Occipital lobe (tissue), 2 donors: ENCODE results near the gene NR3C1. TPM values are rescaled to one million over a fixed set of nuclear protein-coding genes. Genes with fewer than 3 reads are reported as not detected.

Source experiments
- DNase-seq: peaks from one replicate; lab custom pipeline; 2025; lab: John Stamatoyannopoulos, UW
- total RNA-seq: library from RNA; depleted of rRNA; stranded (reverse); fragments of >200 nt; gene quantifications from one replicate; pipeline ENCODE4 v1.2.3, GENCODE V29; 2014

Gene NR3C1
- total RNA-seq, 1 donor from 2014 or later, result 27.1 TPM

DNA sequence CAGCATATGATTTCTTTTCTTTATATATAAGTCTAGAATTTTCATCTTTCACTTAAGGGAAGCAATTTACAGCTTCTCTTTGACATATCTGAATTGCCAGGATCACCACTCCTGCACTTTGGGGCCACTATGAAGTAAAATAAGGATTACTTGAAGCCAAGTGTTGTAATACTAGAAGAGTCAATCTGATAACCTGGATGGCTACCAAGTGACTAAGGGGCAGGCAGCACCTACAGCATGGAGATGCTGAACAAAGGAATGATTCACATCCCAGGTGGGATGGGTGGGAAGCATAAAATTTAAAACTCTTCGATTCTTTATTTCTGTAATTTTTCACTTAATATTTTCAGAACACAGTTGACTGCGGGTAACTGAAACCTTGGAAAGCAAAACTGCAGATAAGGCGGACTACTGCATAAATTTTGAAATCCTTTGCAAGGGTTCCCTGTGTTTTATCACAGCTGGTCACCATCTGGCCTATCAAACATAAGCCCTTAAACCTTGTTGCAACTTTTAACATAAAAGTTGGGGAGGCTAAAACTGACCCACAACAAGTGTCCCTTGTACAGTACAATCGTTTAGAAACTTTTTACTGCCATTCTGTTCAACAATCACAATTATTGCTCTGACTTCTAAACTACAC is 31.2 kb downstream of the NR3C1 start:
- DNase-seq, result no peak

DNA sequence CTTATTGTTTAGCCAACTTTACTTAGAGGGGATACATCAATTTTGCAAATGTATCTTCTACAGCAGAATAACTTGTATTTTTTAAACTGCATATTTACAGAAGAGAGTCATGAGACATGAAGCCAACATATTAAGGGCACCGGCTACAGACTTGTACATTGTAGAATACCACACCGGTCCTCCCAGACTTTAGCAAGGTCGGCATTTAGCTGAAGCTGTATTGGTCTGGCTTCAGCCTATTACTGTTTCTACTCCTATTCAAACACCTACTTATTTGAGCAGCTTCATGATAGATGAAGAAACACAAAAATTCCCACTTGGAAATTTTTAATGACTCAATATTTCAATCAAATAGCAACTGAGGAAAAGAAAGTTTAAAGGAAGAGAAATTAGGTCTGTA is 33.0 kb downstream of the NR3C1 start:
- no peak for DNase-seq

DNA sequence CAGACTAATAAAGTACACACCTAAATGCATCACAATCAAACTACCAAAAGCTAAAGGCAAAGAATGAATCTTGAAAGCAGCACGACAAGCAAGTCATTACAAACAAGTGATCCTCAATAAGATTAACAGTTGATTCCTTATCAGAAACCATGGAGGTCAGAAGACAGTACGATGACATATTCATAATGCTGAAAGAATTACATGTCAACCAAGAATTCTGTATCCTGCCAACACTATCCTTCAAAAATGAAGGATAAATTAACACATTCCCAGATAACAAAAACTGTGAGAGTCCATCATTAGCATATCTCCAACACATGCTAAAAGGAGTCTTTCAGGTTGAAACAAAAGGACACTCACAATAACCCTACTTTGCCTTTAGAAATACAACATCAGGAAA is 39.4 kb downstream of the NR3C1 start:
- DNase-seq, result no peak

DNA sequence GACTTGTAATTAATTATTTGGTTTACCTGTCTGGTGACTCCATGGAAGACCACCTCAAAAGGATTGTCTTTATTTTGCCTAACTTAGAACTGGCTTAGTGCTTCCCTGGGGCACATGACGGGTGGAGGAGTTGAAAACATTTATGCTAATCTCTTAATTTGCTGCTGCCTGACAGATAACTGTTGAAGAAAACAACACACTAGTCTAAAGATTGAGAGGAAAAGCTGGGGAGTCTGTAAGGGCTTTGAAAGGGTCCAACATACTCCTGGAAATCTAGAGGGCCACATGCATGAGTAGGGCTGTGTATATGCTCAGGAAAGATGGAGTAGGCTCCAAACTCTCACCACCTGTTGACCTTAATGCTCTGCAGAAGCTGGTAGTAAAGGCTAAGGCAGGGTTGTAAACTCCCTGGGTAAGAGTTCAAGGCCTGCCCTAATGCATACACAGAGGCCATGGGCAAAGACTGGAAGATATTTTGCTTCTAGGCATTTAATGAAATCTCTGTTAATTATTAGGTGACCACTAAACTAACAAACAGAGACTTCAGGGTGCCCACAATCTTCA is 40.7 kb downstream of the NR3C1 start:
- DNase-seq, result no peak

DNA sequence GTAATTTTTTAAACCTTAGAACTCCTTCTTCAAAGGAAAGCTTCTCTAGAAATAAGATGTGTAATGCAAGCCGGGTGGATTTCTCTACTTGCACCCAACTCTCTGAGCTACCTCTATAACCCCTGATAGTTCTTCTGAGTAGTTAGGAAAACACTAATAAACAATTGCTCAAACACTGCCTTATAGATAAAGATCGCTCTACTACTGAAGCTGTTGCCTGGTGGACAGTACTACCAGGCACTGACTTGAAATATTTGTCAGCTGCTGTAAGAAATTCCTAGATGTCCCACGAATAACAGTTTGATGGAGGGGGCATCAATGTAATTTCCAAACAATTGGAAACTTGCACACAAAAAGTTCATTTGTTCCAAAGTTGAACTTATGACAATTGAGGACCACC is 42.0 kb downstream of the NR3C1 start:
- no peak for DNase-seq

DNA sequence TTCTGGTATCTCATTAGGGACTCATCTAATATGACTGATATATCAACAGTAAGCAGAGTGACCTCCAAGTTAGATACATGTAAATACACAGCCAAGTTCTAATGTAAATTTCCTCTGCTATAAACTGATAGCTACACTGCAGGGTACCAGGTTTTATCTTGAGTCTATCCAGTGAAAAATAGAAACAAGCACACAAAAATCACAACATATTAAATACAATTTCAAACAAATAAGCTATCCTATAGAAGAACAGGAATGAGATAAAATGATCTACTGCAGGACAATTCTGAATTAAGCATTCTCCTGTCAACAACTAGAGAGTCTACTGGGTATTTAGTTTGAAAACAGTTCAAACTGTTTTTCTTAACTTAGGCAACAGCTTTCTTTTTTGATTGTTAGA is 42.7 kb downstream of the NR3C1 start:
- DNase-seq, result no peak

DNA sequence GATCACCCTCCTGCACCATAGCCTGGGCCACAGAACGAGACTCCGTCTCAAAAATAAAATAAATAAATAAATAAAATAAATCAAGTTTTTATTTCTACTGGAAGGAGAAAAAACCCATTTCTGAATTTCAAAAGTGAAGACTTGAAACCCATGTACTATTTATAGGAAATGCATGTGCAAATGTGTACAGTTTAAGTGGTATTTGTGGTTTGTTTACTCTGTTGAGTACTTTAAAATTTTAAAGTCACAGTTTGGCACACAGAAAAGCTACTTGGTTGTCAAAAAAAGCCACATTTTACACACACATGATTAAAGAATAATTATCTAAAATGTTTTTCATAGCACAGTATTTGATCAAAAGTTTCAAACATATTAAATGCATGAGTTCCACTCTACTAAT is 43.6 kb downstream of the NR3C1 start:
- DNase-seq, result no peak

DNA sequence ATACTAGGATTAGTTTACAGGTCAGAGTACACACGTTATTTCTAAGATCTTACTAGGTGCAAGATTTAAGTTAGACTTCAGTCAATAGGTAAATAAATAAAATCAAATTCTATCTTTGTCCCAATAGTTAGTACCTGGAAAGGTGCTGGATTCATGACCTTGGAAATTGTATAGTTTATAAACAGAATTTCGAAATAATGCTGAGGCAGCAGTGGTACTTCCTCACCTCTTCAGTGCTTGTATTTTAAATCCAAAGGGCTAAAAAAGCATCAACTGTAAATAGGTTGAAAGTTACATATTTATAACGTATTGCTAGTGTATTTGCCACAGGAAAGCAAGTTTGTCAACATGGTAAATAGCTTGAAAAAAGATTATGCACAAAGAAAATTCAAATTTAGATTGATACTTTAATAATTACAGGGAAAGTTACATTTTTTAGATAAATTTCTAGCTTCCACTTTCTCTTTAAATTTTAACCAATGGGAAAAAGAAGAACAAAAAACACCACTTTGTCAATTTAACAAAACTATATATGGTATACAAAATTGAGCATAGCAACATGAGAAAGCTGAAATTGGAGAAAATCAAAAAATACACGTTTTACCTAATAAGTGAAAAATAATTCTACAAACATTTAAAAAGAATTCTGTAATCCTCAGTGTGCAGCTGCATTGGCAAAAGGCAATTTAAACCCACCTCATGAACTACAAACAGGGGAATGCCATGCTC is 46.5 kb downstream of the NR3C1 start:
- no peak for DNase-seq

DNA sequence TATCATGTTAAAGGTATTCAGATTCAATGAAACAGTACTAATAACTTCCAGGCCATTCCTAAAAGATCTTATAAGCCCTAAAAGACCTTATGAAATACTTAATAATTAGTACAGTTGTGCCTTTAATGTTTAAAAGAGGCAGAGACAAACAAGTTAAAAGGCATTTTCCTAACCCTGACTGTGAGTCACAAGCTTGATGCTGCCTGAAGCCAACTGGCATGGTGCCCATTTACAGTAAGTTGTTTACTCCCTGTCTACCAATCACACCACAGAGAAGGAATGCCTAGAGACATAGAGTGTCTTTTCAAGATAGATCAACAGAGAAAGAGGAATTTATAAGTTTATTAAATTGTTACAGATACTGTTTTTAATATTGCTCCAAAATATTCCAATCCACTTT is 47.8 kb downstream of the NR3C1 start:
- DNase-seq, result peak; percentile 17

DNA sequence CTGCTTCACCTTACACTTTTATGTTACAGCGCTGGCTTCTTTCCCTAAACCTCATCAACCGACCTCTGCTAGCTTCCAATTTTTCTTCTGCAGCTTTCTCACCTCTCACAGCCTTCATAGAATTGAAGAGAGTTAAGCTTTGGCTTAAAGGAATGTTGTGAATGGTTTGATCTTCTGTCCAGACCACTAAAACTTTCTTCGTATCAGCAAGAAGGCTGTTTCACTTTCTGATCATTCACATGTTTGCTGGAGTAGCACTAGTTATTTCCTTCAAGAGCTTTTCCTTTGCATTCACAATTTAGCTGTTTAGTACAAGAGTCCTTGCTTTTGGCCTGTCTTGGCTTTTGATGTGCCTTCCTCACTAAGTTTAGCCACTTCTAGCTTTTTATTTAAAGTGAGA is 49.5 kb downstream of the NR3C1 start:
- DNase-seq, result no peak

DNA sequence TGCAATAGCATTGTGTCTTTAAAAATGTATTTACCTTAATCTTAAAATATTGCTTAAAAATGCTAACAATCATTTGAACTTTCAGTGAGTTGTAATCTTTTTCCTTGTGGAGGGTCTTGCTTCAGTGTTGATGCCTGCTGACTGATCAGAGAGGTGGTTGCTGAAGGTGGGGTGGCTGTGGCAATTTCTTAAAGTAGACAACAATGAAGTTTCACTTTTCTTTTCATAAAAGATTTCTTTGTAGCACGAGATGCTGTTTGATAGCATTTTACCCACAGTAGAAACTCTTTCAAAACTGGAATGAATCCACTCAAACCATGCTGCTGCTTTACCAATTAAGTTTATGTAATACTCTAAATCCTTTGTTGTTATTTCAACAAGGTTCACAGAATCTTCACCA is 50.8 kb downstream of the NR3C1 start:
- no peak for DNase-seq

DNA sequence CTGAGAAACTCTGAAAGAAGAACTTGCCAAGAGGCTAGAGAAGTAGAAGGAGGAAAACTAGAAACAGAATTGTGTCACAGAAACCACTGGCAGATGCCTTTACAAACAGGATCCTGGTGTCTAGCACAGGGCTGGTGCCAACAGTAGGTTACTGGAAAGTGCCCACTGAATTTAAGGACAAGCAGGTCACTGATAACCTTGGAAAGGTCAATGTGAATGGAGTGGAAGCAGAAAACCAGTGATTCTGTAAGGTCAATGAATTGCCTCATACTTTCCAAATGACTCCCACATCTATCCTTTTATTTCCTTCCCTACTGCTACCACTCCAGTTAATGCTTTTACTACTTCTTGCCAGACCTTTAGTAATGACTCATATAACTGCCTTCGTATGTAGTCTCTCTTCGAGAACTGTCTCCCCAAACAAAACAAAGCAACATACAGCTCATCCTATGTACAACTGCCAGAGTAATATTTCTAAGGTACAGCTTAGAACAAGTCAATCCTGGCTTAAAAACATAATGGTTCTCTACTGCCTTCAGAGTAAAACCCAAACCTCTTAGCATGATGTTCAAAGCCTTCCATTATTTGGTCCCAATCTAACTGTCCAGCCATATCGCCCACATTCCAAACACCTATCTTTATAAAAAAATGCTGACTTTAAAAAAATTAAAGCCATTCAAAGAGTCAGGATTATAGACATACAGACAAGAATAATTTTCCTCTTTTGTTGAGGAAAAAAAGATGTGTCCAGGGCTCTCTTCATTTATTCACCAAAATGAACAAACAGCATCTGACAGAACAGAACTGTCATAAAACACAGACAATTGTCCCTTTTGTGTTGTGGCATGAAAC is 52.5 kb downstream of the NR3C1 start:
- DNase-seq, result no peak

DNA sequence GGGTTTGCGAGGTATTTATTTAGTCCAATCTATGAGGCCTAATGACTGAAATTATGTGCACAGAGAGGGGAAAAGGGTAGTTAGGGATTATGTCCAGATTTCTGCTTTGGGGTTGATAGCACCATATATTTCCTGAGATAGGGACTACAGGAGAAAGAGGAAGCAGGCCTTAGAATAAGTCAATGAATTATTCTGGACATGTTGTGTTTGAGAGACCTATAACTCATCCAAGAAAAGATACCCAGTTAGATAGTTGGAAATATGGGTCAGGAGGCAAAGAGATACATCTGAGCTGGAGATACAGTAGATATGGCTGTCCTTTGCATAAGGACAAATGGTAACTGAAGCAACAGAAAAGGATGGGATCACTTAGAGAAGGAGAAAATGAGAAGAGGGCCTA is 53.1 kb downstream of the NR3C1 start:
- no peak for DNase-seq

DNA sequence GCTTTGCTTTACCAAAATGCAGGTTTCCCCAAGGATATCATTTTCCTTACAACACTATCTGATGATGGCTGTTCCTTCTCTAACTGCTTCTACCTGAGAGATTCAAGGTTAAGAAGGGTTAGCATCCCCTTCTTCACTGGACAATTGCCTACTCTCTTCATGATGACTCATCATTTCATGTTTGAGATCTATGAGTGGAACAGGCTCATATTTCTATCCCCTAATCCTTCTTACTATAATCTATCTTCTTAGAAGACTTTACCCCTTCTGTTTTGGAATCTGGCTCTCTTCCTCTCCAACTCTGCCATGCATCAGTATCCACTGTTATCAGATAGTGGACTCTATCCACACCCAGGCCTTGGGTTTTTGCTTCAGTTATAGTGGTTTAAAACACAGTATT is 54.3 kb downstream of the NR3C1 start:
- DNase-seq, result no peak

DNA sequence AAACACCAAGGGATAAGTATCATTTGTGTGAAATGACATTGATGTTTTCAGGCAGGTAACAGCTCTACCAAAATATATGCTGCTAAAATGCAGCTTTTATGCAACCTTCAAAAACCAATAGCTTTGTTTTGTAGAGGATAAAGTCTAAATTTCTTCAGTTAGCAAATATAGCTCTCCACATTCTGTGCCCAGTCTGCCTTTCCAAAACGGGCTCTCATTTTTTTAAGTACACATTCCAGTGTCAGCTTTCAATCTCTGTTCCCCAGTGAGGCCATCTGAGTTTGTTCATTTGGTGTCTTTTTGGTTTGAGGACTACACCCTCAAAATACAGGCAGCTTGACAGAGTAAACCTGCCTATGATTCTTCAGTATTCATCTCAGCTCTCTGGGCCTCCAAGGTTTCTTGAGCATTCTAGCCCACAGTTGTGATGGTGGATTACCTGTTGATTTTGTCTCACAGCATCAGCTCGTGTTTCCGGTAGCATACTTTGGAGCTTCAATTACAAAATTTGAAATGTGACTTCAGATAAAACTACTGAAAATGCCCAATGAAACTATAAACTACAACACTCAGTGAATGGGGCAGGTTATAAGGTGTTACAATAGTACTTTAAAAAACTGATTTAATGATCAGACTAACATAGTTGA is 55.7 kb downstream of the NR3C1 start:
- no peak for DNase-seq

DNA sequence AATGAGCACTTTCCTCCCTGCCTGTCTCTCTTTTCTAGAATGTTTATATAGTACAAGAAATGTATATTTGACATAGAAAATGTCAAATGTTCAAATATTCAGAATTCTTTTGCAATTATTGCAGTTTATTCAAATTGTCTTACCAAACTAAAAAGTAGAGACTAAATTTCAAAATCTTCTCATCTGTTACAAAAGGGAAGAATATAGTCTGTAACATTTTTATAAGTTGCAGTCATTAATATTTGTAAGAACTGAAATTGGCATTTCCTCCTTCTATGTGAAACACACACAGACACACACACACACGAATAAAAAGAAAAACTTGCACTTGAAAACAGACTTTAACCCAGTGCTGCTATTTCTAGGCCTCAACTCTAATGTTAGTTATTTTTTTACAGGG is 56.4 kb downstream of the NR3C1 start:
- DNase-seq, result no peak

DNA sequence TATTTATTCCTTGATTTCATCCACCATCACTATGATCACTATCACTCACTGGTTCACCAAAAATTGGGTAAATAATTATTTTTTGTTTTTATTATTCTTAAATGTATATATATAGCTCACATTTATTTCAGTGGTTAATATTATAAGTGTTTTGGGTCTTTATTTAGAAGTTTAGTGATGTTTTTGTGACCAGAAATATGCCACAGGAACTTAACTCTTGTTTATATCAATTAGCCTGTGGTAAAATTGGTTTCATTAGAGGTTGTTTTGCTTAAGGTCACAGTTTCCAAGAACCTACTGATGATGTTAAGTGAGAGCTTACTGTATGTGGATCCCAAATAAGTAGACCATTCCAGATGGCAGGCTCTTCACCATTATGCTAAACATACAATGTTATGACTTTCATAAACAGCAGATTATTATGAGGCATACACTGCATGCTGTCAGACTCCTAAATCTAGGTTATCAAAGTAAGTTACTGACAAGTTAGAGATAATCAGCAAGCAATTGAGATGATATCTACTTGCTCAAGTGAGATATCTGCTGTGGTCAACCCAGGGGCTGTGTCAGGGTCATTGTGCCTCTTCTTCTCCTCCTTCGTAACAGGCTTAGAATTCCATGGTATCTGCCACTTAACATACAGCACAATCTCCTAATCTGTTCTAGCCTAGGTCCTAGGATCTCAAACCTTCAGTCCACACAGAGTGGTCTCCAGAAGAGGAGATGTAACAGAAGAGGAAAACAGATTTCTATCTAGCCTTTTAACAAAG is 57.6 kb downstream of the NR3C1 start:
- DNase-seq, result no peak

DNA sequence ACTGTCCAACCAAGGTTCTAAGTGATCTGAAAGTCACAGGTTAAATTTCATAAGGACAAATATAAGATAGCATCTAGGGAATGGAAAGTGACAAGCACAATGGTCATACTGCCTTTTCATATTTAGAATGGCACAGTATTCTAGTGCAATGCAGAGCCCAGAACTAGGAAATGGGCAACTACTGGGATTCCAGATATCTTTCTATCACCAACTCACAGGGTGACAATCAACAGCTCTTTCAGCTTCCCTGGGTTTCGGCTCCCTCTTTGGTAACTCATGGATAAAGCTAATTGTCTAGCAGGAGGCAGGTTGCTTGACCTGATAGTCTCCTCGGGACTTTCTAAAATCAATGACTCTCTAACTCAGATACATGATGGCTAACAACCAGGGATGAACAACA is 60.4 kb downstream of the NR3C1 start:
- DNase-seq, result no peak

DNA sequence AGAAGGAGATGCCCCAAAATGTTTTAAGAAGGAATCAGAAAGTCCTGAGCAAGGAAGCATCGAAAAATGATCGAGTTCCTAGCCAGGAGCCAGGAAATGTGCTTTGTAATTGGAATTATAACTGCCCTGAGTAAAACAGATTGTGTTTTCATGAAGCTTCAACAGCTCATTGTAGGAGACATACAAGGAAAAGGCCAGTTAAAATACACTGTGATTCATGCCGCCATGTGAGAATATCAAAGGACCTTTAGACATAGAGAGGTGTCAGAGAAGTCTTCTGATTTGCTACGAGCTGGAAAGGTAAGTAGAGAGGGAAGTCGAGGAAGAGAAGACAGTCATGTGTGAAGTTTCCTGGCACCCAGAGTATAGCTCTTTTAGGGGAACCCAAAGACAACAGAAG is 60.9 kb downstream of the NR3C1 start:
- no peak for DNase-seq

DNA sequence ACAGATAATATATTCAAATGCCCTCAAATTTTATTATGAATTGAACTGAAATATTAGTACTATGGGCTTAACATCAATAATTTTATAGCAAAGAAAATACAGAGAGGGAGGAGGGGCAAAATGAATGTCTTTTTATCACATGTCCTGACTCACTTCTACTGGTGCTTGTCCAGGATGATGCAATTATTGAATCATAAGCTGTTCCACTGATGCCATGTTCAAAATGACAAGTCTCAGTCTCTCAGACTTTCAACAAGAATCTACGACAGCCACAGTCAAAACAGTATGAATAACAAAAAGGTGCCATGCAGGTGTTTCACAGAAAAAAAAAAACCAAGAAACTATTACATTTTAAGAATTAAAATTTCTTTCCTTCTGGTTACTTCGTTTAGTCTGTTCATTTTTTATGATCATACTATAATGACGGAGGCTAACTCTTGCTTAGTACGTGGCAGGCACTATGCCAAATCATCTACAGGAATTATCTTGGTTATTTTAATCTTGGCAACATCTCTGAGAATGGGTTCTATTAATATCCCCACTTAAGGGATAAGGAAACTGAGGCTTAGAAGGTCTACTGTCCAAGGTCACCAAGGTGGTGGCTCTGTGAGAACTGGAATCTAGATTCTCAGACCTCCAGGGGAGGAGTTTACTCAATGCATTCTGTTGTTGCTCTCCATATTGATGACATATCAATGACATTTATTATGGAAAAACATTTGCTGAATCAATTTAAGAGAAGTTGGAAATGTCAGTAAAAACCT is 61.5 kb downstream of the NR3C1 start:
- DNase-seq, result no peak
